Epidermal melanocyte (primary cell): ENCODE results near the gene SLAIN1.

ENCODE experiments used
- DNase-seq: peaks from one replicate; pipeline ENCODE4 v3.0.0; 2011; ENCODE audit warnings: low spot score; ENCODE audit not compliant: insufficient read length

SLAIN1 gene

DNA sequence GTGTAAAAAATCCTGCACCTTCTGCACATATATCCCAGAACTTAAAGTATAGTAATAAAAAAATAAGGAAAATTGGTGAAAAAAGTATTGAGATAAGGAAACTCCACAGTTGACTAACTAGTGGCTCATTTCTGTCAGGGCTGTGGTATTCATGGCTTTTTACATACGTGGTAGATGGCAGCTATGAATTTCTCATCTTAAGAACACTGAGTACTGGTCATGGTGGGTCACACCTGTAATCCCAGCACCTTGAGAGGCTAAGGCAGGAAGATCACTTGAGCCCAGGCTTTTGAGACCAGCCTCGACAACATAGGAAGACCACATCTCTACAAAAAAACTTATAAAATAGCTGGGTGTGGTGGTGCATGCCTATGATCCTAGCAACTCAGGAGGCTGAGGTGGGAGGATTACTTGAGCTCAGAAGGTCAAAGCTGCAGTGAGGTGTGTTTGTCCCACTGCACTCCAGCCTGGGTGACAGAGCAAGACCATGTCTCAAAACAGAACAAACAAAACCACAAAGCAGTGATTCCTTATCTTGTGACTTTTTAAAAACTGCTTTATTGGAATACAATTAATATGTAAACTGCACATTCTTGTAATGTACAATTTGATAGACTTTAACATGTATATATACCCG lies 16.8 kb downstream of the SLAIN1 start:
- no peak for DNase-seq

DNA sequence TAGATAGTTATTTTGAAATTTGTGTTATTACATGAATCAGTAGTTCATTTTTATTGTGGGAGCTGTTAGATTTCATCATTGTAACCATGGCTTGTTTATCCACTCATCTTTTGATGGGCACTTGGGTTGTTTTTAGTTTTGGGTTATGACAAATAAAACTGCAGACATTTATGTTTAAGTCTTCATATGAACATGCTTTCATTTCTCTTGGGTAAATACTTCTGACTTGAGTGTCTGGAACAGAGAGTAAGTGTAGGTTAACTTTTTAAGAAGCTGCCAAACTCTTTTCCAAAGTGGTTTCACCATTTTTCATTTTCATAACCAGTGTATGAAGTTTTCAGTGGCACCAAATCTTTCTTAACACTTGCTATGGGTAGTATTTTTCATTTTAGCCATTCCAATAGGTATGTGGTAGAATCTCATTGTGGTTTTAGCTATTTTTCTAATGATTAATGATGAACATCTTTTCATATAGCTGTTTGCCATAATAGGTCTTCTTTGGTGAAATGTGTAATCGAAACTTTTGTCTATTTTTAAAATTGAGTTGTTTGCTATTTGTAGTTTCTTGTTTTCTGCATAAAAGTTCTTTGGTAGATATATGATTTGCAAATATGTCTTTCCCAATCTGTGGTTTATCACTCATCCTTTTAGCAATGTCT lies 17.9 kb downstream of the SLAIN1 start:
- DNase-seq: no peak

DNA sequence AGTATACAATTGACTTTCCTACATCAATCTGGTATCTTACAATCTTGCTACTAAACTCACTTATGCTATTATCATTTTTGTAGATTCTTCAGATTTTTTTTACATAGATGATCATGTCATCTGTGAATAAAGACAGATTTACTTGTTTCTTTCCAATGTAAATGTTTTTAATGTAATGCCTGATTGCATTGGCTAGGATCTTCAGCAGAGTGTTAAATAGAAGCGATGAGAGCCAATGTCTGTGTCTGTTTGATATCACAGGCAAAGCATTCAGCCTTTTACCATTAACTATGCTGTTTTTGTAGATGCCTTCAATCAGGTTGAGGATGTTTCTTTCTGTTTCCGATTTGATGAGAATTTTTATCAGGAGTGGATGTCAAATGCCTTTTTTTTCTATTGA lies 19.2 kb downstream of the SLAIN1 start:
- no peak for DNase-seq

DNA sequence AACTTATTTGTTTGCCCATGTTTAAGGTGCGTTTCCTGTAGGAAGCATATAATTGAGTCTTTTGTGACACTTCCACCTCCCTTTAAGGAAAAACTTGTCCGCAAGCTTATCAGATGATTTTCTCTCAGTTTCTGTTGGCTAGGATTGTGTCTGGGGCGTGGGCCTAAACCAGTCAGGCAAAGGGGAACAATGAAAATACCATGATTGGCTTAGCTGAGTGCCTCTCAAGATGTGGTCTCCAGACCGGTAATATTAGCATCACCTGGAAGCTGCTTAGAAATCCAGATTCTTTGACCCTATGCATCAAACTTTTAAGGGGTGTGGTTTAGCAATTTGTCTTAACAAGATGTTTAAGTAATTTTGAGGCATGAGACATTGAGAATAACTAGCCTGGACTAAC lies 20.0 kb downstream of the SLAIN1 start:
- no peak for DNase-seq

DNA sequence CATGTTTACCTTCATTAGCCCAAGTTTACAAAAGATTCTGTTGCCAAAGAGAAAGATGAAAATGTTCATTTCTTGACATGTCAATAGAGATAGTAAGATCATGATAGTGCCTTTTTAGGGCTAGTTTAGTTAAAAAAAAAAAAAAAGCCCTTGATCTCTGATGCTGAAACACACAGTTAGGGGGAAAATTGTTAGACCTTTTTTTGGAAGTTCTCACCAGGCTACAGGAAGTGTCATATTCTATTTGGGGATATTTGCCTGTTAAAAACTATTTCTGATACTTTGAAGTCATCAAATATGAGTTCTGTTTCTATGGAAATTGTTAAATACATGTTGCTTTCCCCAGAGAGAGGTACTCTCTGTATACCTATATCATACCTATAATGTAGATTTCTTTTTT lies 21.6 kb downstream of the SLAIN1 start:
- no peak for DNase-seq

DNA sequence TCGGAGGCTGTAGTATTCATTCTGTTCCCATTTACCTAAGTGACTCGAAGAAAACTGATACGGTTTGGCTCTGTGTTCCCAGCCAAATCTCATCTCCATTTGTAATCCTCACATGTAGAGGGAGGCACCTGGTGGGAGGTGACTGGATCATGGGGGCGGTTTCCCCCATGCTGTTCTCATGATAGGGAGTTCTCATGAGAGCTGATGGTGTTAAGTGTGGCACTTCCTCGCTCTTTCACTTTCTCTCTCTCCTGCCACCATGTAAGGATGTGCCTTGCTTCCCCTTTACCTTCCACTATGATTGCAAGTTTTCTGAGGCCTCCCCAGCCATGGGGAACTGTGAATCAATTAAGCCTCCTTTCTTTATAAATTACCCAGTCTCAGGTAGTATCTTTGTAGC lies 23.5 kb downstream of the SLAIN1 start:
- no peak for DNase-seq

DNA sequence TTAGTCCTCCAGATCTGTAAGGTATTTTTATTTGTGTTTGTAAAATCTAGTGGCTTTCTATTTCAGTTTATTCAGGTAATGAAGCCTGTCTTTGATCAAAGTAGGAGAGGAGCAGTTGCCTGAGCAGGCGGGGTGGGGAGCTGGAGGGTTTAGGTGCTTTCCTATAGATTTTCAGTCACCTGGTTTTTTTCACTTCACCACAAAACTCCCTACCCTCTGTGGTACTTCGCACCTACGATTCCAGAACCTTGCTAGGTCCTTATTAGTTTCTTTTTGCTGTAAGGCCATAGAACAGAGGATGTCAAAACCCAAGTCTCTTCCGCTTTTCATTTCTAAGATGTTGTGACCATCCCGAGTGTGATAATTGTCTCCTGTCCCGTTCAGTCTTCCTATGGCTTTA lies 26.6 kb downstream of the SLAIN1 start:
- no peak for DNase-seq

DNA sequence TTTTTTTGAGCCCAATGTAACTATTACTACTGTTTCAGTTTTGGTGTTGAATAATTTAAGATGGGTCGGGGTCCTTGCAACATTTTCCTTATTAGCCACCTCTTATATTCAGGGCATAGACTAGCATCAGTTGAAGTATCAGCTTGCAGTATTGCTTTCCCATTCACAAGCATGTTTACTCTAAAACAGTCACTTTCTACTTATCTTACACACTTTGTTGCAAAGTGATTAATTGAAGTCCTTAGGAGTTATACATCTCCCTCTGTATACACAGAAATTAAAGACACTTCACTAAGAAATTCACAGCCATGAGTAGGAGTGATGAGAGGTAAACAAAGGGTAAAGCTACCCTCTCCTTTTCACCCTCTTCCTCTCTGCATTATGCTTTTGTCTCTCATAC lies 27.6 kb downstream of the SLAIN1 start:
- no peak for DNase-seq

DNA sequence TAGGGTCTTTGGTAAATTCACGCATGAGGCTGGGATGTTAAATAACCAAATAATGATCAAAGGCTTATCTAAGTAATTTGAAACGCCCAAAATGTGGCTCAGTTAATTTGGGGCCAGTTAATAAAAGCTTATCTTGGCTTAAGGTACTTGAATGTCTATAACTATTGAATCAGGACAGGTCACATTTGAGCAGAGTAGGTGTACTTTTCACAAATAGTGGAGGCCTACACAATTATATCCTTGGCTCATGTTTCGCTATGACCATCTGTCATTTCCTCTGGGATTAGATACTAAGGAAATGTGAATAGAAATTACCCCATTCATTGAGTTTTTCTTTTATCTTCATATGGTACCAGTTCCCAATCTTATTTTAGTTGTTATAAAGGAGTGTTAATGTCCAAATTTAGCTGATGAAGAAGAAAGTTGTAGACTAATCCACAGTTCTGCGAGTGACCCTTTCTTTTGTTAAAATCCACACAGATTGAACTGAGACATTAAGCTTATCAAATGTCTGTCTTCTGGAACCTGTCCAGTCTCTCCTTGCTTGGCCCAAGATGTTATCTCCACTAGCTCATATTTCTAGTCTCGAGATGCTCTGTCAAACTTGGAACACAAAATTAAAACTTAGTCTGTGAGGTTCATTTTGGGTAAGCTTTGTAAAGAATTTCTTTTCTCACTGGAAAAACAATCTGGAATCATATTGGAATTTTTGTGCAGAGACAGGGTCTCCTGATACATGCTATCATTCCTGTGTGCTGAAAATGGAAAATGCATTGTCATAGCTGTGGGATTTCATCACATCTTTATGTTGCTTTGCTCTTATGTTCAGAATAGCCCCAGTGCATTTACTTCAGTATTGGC lies 31.0 kb downstream of the SLAIN1 start:
- DNase-seq: no peak

DNA sequence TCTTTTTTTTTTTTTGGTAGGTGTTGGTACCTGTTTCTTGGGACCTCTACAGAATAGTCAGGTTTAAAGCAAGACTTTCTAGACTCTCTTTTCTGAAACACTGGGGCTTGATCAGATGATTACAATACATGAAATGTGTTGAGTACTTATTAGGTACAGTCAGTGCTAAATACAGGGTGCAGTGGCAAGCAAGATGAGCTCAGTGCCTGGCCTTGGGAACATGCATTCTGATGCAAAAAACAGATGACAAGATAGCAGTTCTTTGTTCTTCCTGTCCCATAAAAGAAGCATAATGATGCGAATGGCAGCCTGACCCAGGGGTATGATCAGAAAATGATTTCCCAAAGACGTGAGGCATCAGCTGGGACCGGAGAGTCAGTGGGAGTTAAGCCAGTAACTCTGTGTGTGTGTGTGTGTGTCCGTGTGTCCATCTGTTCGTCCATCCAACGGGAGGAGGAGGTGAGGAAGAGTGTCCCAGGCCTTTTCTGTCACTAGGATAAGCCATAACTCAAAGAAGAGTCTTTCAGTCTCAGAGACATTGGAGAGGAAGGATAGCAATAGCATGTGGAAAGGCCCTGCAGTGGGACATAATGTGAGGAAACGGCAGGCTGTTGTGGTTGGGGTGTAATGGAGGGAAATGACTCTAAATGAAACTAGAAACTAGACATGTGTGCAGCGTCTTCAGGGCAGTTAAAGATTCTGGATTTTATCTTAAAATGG lies 32.2 kb downstream of the SLAIN1 start:
- DNase-seq: no peak

DNA sequence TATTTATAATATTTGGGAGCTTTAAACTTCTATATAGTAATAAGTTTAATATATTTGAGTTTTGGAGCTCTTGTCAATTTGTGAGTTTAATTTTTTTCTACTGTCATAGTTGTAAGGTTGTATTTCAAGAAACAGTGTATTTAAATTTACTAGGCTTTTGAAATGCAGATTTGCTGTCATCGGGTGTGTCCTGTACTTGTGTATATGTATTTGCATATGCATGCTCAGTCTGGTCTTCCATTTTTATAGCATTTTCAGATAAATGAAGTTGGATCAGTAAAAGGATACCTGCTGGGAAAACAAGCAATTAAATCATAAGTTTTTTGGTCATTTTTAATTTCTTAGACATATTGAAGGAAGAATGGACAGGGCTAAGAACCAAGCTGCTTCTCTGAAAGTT lies 33.1 kb downstream of the SLAIN1 start:
- no peak for DNase-seq

DNA sequence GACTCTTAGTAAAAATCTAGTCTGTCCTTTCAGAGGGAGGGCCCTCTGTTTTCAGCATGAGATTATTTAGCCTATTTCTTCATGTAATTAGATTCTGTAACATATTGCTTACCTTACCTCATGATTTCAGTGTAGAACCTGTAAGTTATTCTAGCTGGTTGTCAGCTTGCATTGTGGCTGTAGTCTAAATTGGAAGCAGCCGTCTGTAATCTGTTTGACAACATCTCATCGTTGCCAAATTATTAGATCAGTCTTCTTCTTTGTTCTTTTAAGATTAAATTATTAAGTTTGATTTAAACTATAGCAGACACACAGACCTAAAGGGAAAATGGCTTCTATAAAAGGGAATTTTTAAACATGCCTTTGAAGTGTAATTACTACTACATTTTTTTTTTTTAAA lies 34.8 kb downstream of the SLAIN1 start:
- no peak for DNase-seq

DNA sequence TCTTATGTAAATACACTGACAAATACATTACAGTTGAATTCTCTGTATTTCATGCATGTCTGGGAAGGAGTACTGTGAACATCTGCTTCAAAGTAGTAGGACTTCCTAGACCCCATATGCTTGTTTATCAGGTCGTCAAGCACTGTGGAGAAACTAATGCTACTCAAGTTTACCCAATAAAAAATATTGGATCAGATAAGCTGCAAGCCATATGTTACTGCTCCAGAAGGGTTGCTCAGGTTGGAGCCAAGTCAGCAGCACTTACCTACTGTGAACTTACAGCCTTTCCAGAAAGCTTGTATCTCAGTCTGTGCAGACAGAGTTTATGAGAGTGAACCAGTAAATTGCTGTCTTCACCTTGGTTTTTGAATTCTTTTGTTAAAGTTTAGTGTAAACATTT lies 36.2 kb downstream of the SLAIN1 start:
- no peak for DNase-seq

DNA sequence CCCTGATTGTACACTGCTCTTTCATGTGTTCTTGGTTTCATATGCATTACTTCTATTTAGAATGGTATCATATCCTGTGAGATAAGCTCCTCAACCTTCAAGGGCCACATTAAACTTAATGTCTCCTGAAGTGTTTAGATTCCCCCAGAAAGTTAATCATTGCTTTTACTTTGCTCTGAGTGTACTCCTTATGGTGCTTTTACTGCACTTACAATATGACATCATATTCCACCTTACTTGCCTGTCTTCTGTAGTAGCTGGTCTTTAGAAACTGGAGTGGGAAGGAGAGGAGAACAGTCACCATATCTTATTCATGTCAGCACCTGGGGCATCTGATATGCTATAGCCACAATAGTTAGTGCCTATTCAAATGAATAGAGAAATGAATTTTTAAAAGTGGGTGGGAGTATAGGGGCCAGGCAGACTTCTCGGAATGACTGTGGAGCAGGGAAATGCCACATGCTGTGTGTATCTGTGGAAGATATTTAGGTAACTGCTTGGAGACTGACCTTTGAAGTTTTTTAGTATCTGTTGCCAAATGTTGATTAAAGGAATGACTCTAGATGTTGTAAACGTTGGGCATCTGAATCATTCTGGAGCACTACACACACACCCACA lies 40.2 kb downstream of the SLAIN1 start:
- no peak for DNase-seq

DNA sequence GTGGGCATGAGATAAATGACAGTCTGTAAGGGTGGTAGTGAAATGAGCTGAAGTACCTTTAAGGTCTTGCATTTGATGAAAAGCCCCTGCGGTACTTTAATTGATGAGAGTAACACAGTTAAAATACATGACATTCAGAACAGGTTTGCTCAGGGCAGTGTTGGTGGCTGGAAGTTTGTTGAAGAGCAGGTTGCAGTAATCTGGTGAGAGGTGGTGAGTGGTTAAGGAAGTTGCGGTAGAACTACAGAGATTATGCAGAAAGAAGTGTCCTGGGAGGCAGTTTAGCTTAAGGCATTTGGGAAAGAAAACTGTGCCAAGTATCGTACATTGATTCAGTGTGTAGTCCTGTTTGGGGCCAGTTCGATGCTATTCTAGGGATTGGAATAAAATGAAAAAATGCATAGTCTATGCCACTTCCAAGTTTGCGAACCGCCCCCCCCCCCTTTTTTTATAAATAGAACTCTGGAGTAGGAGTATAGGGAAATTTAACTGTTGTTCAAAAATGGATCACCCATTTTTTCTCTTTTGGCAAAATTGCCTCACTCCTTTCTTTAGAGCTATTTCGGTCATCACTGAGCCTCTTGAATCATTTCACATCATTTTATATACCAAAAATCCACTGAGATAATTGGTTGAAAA lies 42.7 kb downstream of the SLAIN1 start:
- DNase-seq: no peak

DNA sequence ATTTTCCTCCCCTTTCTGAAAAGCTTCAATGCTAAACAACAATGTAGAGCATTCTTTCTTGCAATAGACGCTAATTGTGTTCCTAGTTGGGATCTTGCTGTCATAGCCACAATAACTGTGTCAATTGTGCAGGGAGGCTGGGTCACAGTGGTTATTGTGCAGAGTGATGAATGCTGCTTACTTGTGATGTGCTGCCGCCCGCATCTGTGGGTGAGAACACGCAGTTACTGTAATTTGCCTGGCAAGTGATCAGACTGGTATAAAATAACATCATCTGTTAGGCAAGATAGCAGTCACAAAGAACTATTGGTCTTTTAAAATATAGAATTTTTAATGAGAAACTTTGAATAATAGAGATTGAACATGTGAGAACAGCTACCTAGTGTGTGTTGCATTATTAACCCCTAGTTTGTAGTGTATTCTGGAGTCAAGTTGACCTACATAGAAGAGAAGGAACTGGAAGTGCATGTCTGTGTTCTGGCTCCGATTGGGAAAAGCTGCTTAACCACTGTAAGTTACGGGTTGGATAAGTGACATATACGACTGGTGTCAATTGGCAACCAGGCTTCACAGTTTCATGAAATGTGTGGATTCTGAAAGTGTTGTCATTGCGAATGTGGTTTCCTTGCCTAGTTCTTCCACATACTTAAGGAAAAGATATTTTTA lies 43.6 kb downstream of the SLAIN1 start:
- no peak for DNase-seq

DNA sequence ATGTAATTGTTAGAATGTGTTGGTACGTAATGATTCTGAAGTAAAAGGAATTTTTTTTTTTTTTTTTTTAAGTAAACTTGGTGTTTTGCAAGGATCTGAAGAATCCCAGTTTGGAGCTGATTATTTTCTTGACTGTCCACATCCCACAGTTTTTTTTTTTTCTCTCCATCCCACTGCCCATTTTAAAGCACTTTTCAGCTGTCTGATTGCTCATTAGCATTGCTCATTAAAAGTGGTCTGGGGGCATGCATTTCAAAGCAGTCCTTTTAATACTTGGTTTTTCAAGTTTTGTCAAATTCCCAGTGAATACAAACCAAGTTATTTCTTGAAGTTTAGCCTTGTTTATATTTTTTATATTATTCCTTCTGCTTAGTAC lies 44.1 kb downstream of the SLAIN1 start:
- DNase-seq: no peak

DNA sequence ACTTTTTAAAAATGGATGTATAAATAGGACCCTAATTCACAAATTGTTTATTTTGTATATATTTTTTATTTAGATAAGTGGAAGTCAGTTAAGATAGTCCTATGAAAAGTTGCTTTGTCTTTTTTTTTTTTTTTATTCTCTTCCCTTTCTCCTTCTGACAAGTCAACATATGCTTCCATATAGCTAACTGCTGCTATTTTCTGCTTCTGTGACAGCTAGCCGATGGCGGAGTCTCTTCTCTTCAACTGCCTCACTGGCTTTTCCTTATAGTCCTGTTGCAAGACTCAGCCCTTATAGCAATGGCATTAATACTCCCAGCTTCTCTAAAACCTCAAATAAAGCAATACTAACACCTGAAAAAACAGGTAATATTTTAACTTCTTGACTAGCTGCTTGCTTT lies 45.3 kb downstream of the SLAIN1 start:
- DNase-seq: no peak

DNA sequence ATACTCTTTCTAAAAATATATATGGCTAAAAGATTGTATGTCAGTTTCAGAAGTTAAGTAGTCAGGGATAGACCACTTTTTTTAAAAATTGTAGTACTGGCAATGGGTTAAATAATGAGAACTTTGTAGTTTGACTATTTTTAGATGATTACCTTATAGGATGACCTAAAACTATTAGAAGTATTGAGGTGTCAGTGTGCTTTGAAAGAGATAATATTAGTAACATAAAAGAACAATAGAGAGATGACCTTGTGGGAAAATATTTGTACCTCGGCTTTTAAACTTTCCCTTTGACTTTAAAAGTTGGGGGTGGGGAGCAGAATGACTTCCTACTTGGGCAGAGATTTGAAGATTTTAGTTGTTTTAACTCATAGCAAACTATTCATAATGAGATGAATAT lies 48.3 kb downstream of the SLAIN1 start:
- no peak for DNase-seq

DNA sequence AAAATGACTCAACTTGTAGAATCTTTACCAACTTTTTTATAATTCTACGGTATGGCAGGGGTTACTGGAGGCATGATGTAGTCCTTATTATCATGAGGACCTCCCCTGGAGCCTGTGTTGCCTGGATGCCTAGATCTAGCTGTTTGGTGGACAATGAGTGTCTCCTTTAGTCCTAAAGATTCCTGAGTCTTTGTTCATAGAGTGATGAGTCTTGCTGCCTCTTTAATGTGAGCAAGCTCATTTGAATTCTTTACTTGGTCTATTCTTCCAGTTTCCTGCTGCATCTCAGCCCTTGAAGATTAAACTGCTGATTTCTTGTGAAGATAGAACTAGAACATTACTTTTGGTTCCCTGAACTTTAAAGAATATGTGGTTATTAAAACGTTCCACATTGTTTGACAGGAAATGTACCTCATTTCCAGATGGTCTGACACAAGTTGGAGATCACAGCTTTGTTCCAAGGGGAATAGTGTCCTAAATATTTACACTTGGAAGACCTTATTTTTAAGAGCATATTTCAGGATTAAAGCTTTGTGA lies 51.9 kb downstream of the SLAIN1 start:
- no peak for DNase-seq
